H9 (cell line): Measurements from ENCODE around the gene BBX. TPM values are rescaled to one million over a fixed set of nuclear protein-coding genes. Genes with fewer than 3 reads are reported as not detected.

Source experiments
- DNase-seq: peaks from one replicate; pipeline ENCODE4 v3.0.0-alpha.2; 2017
- H2AFZ ChIP-seq: one replicate; pipeline ENCODE4 v1.6.1; 2013; ENCODE audit warnings: mild to moderate bottlenecking, low read length, control low read depth, moderate library complexity
- H2AK5ac ChIP-seq: 2 replicates; pipeline ENCODE4 v1.6.1; 2013; ENCODE audit warnings: low read length, control low read depth, mixed read lengths; ENCODE audit not compliant: insufficient read length
- H2BK120ac ChIP-seq: one replicate; pipeline ENCODE4 v1.6.1; 2013; ENCODE audit warnings: low read depth, mild to moderate bottlenecking, low read length, control low read depth, inconsistent platforms; ENCODE audit not compliant: poor library complexity, severe bottlenecking
- H2BK12ac ChIP-seq: 2 replicates; pipeline ENCODE4 v1.6.1; 2013; ENCODE audit warnings: low read length, control low read depth, mixed read lengths, low read depth; ENCODE audit not compliant: insufficient read length
- H2BK15ac ChIP-seq: 2 replicates; pipeline ENCODE4 v1.6.1; 2013; ENCODE audit warnings: low read depth, low read length, control low read depth
- H2BK20ac ChIP-seq: one replicate; pipeline ENCODE4 v1.6.1; 2013; ENCODE audit warnings: low read depth, mild to moderate bottlenecking, low read length, control low read depth, inconsistent platforms; ENCODE audit not compliant: poor library complexity, severe bottlenecking
- H2BK5ac ChIP-seq: 2 replicates; pipeline ENCODE4 v1.6.1; 2013; ENCODE audit warnings: low read length, control low read depth, mixed read lengths; ENCODE audit not compliant: insufficient read length
- H3K14ac ChIP-seq: 2 replicates; pipeline ENCODE4 v1.6.1; 2013; ENCODE audit warnings: low read length, control low read depth; ENCODE audit not compliant: insufficient read depth
- H3K18ac ChIP-seq: 2 replicates; pipeline ENCODE4 v1.6.1; 2013; ENCODE audit warnings: low read depth, mild to moderate bottlenecking, mixed read lengths, low read length, control low read depth; ENCODE audit not compliant: insufficient read length
- H3K23ac ChIP-seq: 2 replicates; pipeline ENCODE4 v1.6.1; 2013; ENCODE audit warnings: low read length, control low read depth, mixed read lengths, low read depth; ENCODE audit not compliant: insufficient read length
- H3K23me2 ChIP-seq: 2 replicates; pipeline ENCODE4 v1.6.1; 2013; ENCODE audit warnings: low read depth, mild to moderate bottlenecking, mixed read lengths, low read length, control low read depth; ENCODE audit not compliant: insufficient read length, poor library complexity, severe bottlenecking
- H3K27ac ChIP-seq: 2 replicates; pipeline ENCODE4 v1.5.1; 2013; ENCODE audit warnings: low read length, control low read depth, mixed read lengths, low read depth; ENCODE audit not compliant: insufficient read length
- H3K27me3 ChIP-seq: 2 replicates; pipeline ENCODE4 v1.6.1; 2013; ENCODE audit warnings: low read length, control low read depth, inconsistent platforms; ENCODE audit not compliant: insufficient read depth
- H3K4ac ChIP-seq: 2 replicates; pipeline ENCODE4 v1.6.1; 2013; ENCODE audit warnings: low read depth, mild to moderate bottlenecking, control low read depth, inconsistent platforms, low read length, moderate library complexity
- H3K4me1 ChIP-seq: 2 replicates; pipeline ENCODE4 v1.6.1; 2013; ENCODE audit warnings: low read length, control low read depth, inconsistent platforms; ENCODE audit not compliant: insufficient read depth
- H3K4me2 ChIP-seq: 2 replicates; pipeline ENCODE4 v1.6.1; 2013; ENCODE audit warnings: low read length, control low read depth, mixed read lengths; ENCODE audit not compliant: insufficient read length, insufficient read depth
- H3K56ac ChIP-seq: 2 replicates; pipeline ENCODE4 v1.6.1; 2013; ENCODE audit warnings: low read depth, mild to moderate bottlenecking, mixed read lengths, low read length, control low read depth; ENCODE audit not compliant: insufficient read length
- H3K79me1 ChIP-seq: 2 replicates; pipeline ENCODE4 v1.6.1; 2013; ENCODE audit warnings: low read depth, mild to moderate bottlenecking, moderate library complexity, low read length, control low read depth, inconsistent platforms; ENCODE audit not compliant: insufficient read depth, poor library complexity, severe bottlenecking
- H3K79me2 ChIP-seq: 2 replicates; pipeline ENCODE4 v1.6.1; 2013; ENCODE audit warnings: low read length, control low read depth, inconsistent platforms; ENCODE audit not compliant: insufficient read depth
- H3K9ac ChIP-seq: 2 replicates; pipeline ENCODE4 v1.6.1; 2013; ENCODE audit warnings: low read length, control low read depth, mixed read lengths; ENCODE audit not compliant: insufficient read length; ENCODE audit errors: extremely low read depth
- H3K9me3 ChIP-seq: one replicate; pipeline ENCODE4 v1.6.1; 2013; ENCODE audit warnings: low read depth, low read length, inconsistent platforms; ENCODE audit not compliant: control insufficient read depth
- H3T11ph ChIP-seq: one replicate; pipeline ENCODE4 v1.6.1; 2013; ENCODE audit warnings: mild to moderate bottlenecking, low read length, control low read depth, inconsistent platforms
- H4K20me1 ChIP-seq: one replicate; pipeline ENCODE4 v1.6.1; 2013; ENCODE audit not compliant: control insufficient read depth, insufficient read length, insufficient read depth
- H4K5ac ChIP-seq: 2 replicates; pipeline ENCODE4 v1.6.1; 2013; ENCODE audit warnings: low read depth, mild to moderate bottlenecking, mixed read lengths, low read length, control low read depth; ENCODE audit not compliant: insufficient read length
- H4K8ac ChIP-seq: replicated peaks from 2 replicates; pipeline ENCODE4 v1.6.1; 2013; ENCODE audit warnings: low read length, control low read depth, mixed read lengths, low read depth; ENCODE audit not compliant: insufficient read length
- H4K91ac ChIP-seq: 2 replicates; pipeline ENCODE4 v1.6.1; 2013; ENCODE audit warnings: low read depth, mild to moderate bottlenecking, moderate library complexity, mixed read lengths, low read length, control low read depth; ENCODE audit not compliant: insufficient read length
- H3K27ac Mint-ChIP-seq, 3 experiments: 2 replicates in 2 of 3; 3 replicates in 1 of 3; pipeline ENCODE4 v1.8.0; 2020 to 2021; ENCODE audit warnings: mixed read lengths in 3 of 3, mild to moderate bottlenecking in 1 of 3, moderate library complexity in 1 of 3
- H3K27me3 Mint-ChIP-seq: 2 replicates; pipeline ENCODE4 v1.8.0; 2021; ENCODE audit warnings: low read depth, mild to moderate bottlenecking, moderate library complexity, mixed read lengths
- H3K36me3 Mint-ChIP-seq, 3 experiments: 2 replicates in 2 of 3; 3 replicates in 1 of 3; pipeline ENCODE4 v1.8.0; 2020 to 2021; ENCODE audit warnings: low read depth in 3 of 3, mixed read lengths in 3 of 3; ENCODE audit not compliant: insufficient read depth in 1 of 3
- H3K4me1 Mint-ChIP-seq, 2 experiments: 2 replicates each; pipeline ENCODE4 v1.8.0; 2020; ENCODE audit warnings: mixed read lengths in 2 of 2
- H3K4me3 Mint-ChIP-seq, 2 experiments: 2 replicates in 1 of 2; 3 replicates in 1 of 2; pipeline ENCODE4 v1.8.0; 2020 to 2021; ENCODE audit warnings: mild to moderate bottlenecking in 2 of 2, mixed read lengths in 2 of 2, moderate library complexity in 1 of 2
- H3K9me3 Mint-ChIP-seq, 2 experiments: 2 replicates in 1 of 2; 3 replicates in 1 of 2; pipeline ENCODE4 v1.8.0; 2020; ENCODE audit warnings: mild to moderate bottlenecking in 2 of 2, mixed read lengths in 2 of 2, moderate library complexity in 1 of 2
- WGBS: extraction: QIAGEN DNeasy Blood & Tissue Kit; methylation state at CpG from one replicate; pipeline ENCODE4 v1.1.7; 2013; ENCODE audit warnings: missing lambda C conversion rate, low lambda C conversion rate, mixed read lengths; ENCODE audit not compliant: insufficient read length; ENCODE audit errors: extremely low coverage; 5-methylcytosine and 5-hydroxymethylcytosine counted together
- total RNA-seq: library from RNA; stranded (reverse); gene quantifications from 2 replicates; pipeline ENCODE4 v1.2.1, GENCODE V29; 2021
- TF ChIP-seq, protein P1 (sequence below): fragments of 200-600 bp; sonication (generic); conservative IDR thresholded peaks from 3 replicates; pipeline ENCODE4 v1.8.0; 2021; ENCODE audit warnings: antibody characterized with exemption, mild to moderate bottlenecking

The BBX gene
- total RNA-seq, 1 experiment from 2014 or later, result 34.8 TPM

DNA sequence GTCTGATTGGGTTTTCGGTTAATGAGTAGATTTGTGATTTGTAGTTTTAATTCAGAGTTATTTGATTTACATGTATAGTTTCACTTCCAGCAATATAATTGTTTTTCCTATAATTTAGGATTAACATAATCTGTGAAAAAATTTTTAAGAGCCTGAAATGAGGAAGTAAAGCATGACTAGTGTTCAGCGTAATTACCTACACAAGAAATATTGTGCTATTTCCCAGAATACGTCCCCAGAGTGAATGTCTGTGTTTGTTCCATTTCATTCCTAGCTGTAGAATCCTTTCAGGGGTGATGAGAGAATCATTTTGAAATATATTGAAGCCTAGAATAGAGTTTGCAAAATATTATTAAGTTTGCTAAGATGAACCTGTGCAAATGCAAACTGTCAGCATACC lies 247.1 kb downstream of the BBX start:
- H4K20me1 ChIP-seq, result no peaks in the 10 kb centered on the region
- no CpG with 5 or more reads among the region's 3 CpGs for WGBS
- no peak for DNase-seq
- Mint-ChIP-seq H3K9me3 (no peaks in the 10 kb centered on the region), H3K27me3 (no peaks in the 10 kb centered on the region), H3K4me3 (no peak overlapping the region), H3K36me3 (peaks cover 9 to 19% (median 13%) of the 10 kb centered on the region in 3 experiments; a peak in 6 of 7 replicates), H3K4me1 (peaks cover 0 to 6% of the 10 kb centered on the region in 2 experiments; a peak in 2 of 4 replicates), H3K27ac (no peak overlapping the region)
- no peak overlapping the region for H2BK15ac ChIP-seq
- H4K8ac ChIP-seq, result no peak overlapping the region
- no peak overlapping the region for H3K56ac ChIP-seq
- no peak overlapping the region for H3K18ac ChIP-seq
- H3K79me2 ChIP-seq, result no peaks in the 10 kb centered on the region
- no peak overlapping the region for H2BK12ac ChIP-seq
- no peak overlapping the region for H2BK120ac ChIP-seq
- H3K27me3 ChIP-seq, result no peaks in the 10 kb centered on the region
- H3K23me2 ChIP-seq, result no peaks in the 10 kb centered on the region
- no peak overlapping the region for H3K4ac ChIP-seq
- H3K4me1 ChIP-seq, result no peaks in the 10 kb centered on the region
- H2BK5ac ChIP-seq, result no peak overlapping the region
- no peak overlapping the region for H3T11ph ChIP-seq
- no peaks in the 10 kb centered on the region for H3K9me3 ChIP-seq
- no peak overlapping the region for H3K14ac ChIP-seq
- no peak overlapping the region for H2AFZ ChIP-seq
- no peak overlapping the region for H3K23ac ChIP-seq
- H4K5ac ChIP-seq, result no peak overlapping the region
- no peak overlapping the region for H3K27ac ChIP-seq
- no peak overlapping the region for H3K4me2 ChIP-seq
- no peak overlapping the region for H2AK5ac ChIP-seq
- no peak overlapping the region for H2BK20ac ChIP-seq
- no peaks in the 10 kb centered on the region for H3K79me1 ChIP-seq
- H4K91ac ChIP-seq, result no peak overlapping the region
- TF ChIP-seq, protein P1, sequence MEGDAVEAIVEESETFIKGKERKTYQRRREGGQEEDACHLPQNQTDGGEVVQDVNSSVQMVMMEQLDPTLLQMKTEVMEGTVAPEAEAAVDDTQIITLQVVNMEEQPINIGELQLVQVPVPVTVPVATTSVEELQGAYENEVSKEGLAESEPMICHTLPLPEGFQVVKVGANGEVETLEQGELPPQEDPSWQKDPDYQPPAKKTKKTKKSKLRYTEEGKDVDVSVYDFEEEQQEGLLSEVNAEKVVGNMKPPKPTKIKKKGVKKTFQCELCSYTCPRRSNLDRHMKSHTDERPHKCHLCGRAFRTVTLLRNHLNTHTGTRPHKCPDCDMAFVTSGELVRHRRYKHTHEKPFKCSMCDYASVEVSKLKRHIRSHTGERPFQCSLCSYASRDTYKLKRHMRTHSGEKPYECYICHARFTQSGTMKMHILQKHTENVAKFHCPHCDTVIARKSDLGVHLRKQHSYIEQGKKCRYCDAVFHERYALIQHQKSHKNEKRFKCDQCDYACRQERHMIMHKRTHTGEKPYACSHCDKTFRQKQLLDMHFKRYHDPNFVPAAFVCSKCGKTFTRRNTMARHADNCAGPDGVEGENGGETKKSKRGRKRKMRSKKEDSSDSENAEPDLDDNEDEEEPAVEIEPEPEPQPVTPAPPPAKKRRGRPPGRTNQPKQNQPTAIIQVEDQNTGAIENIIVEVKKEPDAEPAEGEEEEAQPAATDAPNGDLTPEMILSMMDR, result no peak
- no peak overlapping the region for H3K9ac ChIP-seq
